Activated effector memory CD4-positive, alpha-beta T cell treated with anti-CD3 and anti-CD28 coated beads, Interleukin-2, amount 50 U/mL, for 16 hours (primary cell): ENCODE results near the gene ECHS1.
"Not testable (repeated sequence)": the region's sequence is repeated elsewhere in the genome, so short reads cannot be mapped to it uniquely, and the experiment has no call there.

Experiments
- DNase-seq: peaks from one replicate; pipeline ENCODE4 v3.0.0-alpha.2; 2020

ECHS1 gene

GRCh38 chr10:133377818-133378250, 4.7 kb upstream of the ECHS1 start:
- no peak for DNase-seq

- no peak for DNase-seq
These were observed 4.1 kb upstream of the ECHS1 start for GRCh38 chr10:133377025-133377817.

- DNase-seq, result not testable (repeated sequence)
These were observed 3.0 kb upstream of the ECHS1 start for GRCh38 chr10:133376183-133376582.

GRCh38 chr10:133375357-133376115, 2.4 kb upstream of the ECHS1 start:
- DNase-seq, result no peak

- DNase-seq, result no peak
These were observed 647 bp downstream of the ECHS1 start for GRCh38 chr10:133372507-133372906.

- DNase-seq, result no peak
These were observed 2.9 kb downstream of the ECHS1 start for GRCh38 chr10:133370030-133370786.

GRCh38 chr10:133368153-133368552, 5.0 kb downstream of the ECHS1 start:
- DNase-seq, result no peak

GRCh38 chr10:133367461-133367860, 5.7 kb downstream of the ECHS1 start:
- DNase-seq, result not testable (repeated sequence)

GRCh38 chr10:133366751-133367150, 6.4 kb downstream of the ECHS1 start:
- no peak for DNase-seq

- DNase-seq, result no peak
These were observed 7.0 kb downstream of the ECHS1 start for GRCh38 chr10:133366130-133366478.

GRCh38 chr10:133365461-133366129, 7.6 kb downstream of the ECHS1 start:
- DNase-seq, result no peak

GRCh38 chr10:133364645-133365431, 8.3 kb downstream of the ECHS1 start:
- DNase-seq, result no peak

GRCh38 chr10:133362846-133363245, 10.3 kb downstream of the ECHS1 start:
- DNase-seq, result no peak

- DNase-seq, result no peak
These were observed 11.2 kb downstream of the ECHS1 start for GRCh38 chr10:133361773-133362441.

GRCh38 chr10:133361227-133361626, 11.9 kb downstream of the ECHS1 start:
- DNase-seq, result no peak

- DNase-seq, result no peak
These were observed 13.1 kb downstream of the ECHS1 start for GRCh38 chr10:133359972-133360610.

- DNase-seq, result peak; percentile 75
These were observed 13.6 kb downstream of the ECHS1 start for GRCh38 chr10:133359554-133359971.

GRCh38 chr10:133358925-133359310, 14.2 kb downstream of the ECHS1 start:
- no peak for DNase-seq

- no peak for DNase-seq
These were observed 14.8 kb downstream of the ECHS1 start for GRCh38 chr10:133358162-133358924.
